IMR-90 (cell line): ENCODE measurements around the gene ZMIZ2. TPM values are rescaled to one million over a fixed set of nuclear protein-coding genes. Genes with fewer than 3 reads are reported as not detected.

ENCODE experiments used
- ATAC-seq: fragments of 200-7000 bp; cut with Tn5 transposase; 2 replicates; pipeline ENCODE4 v1.9.1; 2020; ENCODE audit warnings: low read depth, mild to moderate bottlenecking, moderate library complexity
- BruUV-seq: library from RNA; stranded (reverse); fragments of 400-500 nt; replicated peaks from 2 replicates; lab custom pipeline; 2021; lab: Mats Ljungman, UMichigan
- CTCF ChIA-PET: fragments of 300-600 bp; formaldehyde crosslinking; extraction: SDS; loops from one replicate; lab custom pipeline; 2021; ENCODE audit warnings: antibody characterized with exemption; lab: Yijun Ruan, JAX
- POLR2A ChIA-PET: fragments of 300-600 bp; sonication (Branson Sonifier 250); formaldehyde crosslinking; loops from one replicate; lab custom pipeline; 2022; ENCODE audit warnings: antibody characterized with exemption; ENCODE audit not compliant: unreplicated experiment; lab: Charles Lee
- DNase-seq: peaks from one replicate; pipeline ENCODE4 v3.0.0; 2013
- H2AFZ ChIP-seq: replicated peaks from 2 replicates; pipeline ENCODE3; 2013; ENCODE audit warnings: low read length, mild to moderate bottlenecking; ENCODE audit not compliant: poor library complexity
- H2AK5ac ChIP-seq: 2 replicates; pipeline ENCODE4 v1.6.1; 2013; ENCODE audit warnings: low read depth, low read length, inconsistent platforms
- H2AK9ac ChIP-seq: replicated peaks from 2 replicates; pipeline ENCODE3; 2013; ENCODE audit warnings: mild to moderate bottlenecking, low read depth, low read length, moderate library complexity; ENCODE audit not compliant: poor library complexity
- H2BK120ac ChIP-seq: 2 replicates; pipeline ENCODE4 v1.6.1; 2013; ENCODE audit warnings: low read depth, low read length, inconsistent platforms
- H2BK15ac ChIP-seq: 3 replicates; pipeline ENCODE4 v1.6.1; 2013; ENCODE audit warnings: low read depth, low read length, inconsistent platforms
- H2BK20ac ChIP-seq: 2 replicates; pipeline ENCODE4 v1.6.1; 2013; ENCODE audit warnings: low read depth, mild to moderate bottlenecking, inconsistent platforms, low read length, moderate library complexity
- H2BK5ac ChIP-seq: 2 replicates; pipeline ENCODE4 v1.6.1; 2013; ENCODE audit warnings: mild to moderate bottlenecking, low read depth, low read length, inconsistent platforms; ENCODE audit not compliant: poor library complexity, severe bottlenecking
- H3K14ac ChIP-seq: replicated peaks from 2 replicates; pipeline ENCODE4 v1.6.1; 2013; ENCODE audit warnings: low read depth, low read length, inconsistent platforms
- H3K18ac ChIP-seq: 2 replicates; pipeline ENCODE4 v1.6.1; 2013; ENCODE audit warnings: low read depth, low read length, control low read depth
- H3K23ac ChIP-seq: 2 replicates; pipeline ENCODE4 v1.6.1; 2013; ENCODE audit warnings: low read depth, low read length, inconsistent platforms
- H3K27ac ChIP-seq: 2 replicates; pipeline ENCODE4 v1.5.1; 2013; ENCODE audit warnings: mild to moderate bottlenecking, control low read depth, low read length; ENCODE audit not compliant: insufficient read depth
- H3K27me3 ChIP-seq: 2 replicates; pipeline ENCODE4 v1.6.1; 2013; ENCODE audit warnings: low read length; ENCODE audit not compliant: control insufficient read depth, insufficient read depth
- H3K36me3 ChIP-seq: 2 replicates; pipeline ENCODE4 v1.6.1; 2013; ENCODE audit warnings: low read length, mixed read lengths; ENCODE audit not compliant: control insufficient read depth, insufficient read depth
- H3K4ac ChIP-seq: 2 replicates; pipeline ENCODE4 v1.6.1; 2013; ENCODE audit warnings: low read depth, low read length, inconsistent platforms
- H3K4me1 ChIP-seq: 2 replicates; pipeline ENCODE4 v1.6.1; 2013; ENCODE audit warnings: low read length, mixed read lengths; ENCODE audit not compliant: control insufficient read depth, insufficient read depth
- H3K4me2 ChIP-seq: 2 replicates; pipeline ENCODE4 v1.6.1; 2013; ENCODE audit warnings: low read depth, mild to moderate bottlenecking, control low read depth, low read length, moderate library complexity
- H3K4me3 ChIP-seq: 2 replicates; pipeline ENCODE4 v1.5.1; 2013; ENCODE audit warnings: low read depth, mild to moderate bottlenecking, control low read depth, low read length, moderate library complexity; ENCODE audit not compliant: insufficient read depth
- H3K56ac ChIP-seq: 2 replicates; pipeline ENCODE4 v1.6.1; 2013; ENCODE audit warnings: low read length, inconsistent platforms; ENCODE audit not compliant: insufficient read depth; ENCODE audit errors: extremely low read depth
- H3K79me1 ChIP-seq, 2 experiments: 2 replicates each; pipeline ENCODE4 v1.6.1; 2013; ENCODE audit warnings: low read length in 2 of 2, inconsistent platforms in 1 of 2, low read depth in 1 of 2
- H3K9ac ChIP-seq: 2 replicates; pipeline ENCODE4 v1.6.1; 2013; ENCODE audit warnings: low read depth, low read length, control low read depth
- H3K9me1 ChIP-seq: 2 replicates; pipeline ENCODE4 v1.6.1; 2013; ENCODE audit warnings: low read length, inconsistent platforms; ENCODE audit not compliant: insufficient read depth
- H3K9me3 ChIP-seq: 2 replicates; pipeline ENCODE4 v1.6.1; 2013; ENCODE audit warnings: low read length; ENCODE audit not compliant: control insufficient read depth, insufficient read depth
- H4K20me1 ChIP-seq: 2 replicates; pipeline ENCODE4 v1.6.1; 2013; ENCODE audit warnings: low read length, inconsistent platforms; ENCODE audit not compliant: insufficient read depth
- H4K5ac ChIP-seq: 2 replicates; pipeline ENCODE4 v1.6.1; 2013; ENCODE audit warnings: mild to moderate bottlenecking, low read depth, low read length, control low read depth
- H4K8ac ChIP-seq, 2 experiments: 2 replicates each; pipeline ENCODE4 v1.6.1; 2013; ENCODE audit warnings: low read depth in 2 of 2, low read length in 2 of 2, control low read depth in 1 of 2, inconsistent platforms in 1 of 2
- H4K91ac ChIP-seq: 2 replicates; pipeline ENCODE4 v1.6.1; 2013; ENCODE audit warnings: low read depth, low read length, inconsistent platforms; ENCODE audit not compliant: insufficient read depth
- CEBPB ChIP-seq: IDR thresholded peaks from 2 replicates; pipeline ENCODE4 v1.6.1; 2012; ENCODE audit warnings: low read depth, low read length, improper control_type of control experiment
- CHD1 ChIP-seq: IDR thresholded peaks from 2 replicates; pipeline ENCODE4 v1.6.1; 2012; ENCODE audit warnings: low read depth, low read length, improper control_type of control experiment
- WGBS, 2 experiments: methylation state at CpG; one replicate each; pipeline versions ENCODE4 v1.1.5 to v1.1.7; 2013; ENCODE audit warnings: missing lambda C conversion rate in 2 of 2; ENCODE audit not compliant: insufficient read length in 1 of 2; ENCODE audit errors: extremely low coverage in 2 of 2; 5-methylcytosine and 5-hydroxymethylcytosine counted together
- dilution Hi-C: fragments of 300-500 bp; cut with HindIII; formaldehyde crosslinking; loops from one replicate; pipeline ENCODE4 v1.14.3; 2018; ENCODE audit warnings: low sequenced_read_pairs; ENCODE audit not compliant: unreplicated experiment
- in situ Hi-C: fragments of 300-500 bp; cut with MboI; formaldehyde crosslinking; loops from 3 replicates; pipeline ENCODE4 v1.14.3; 2019; ENCODE audit warnings: low sequenced_read_pairs, inconsistent platforms, mixed read lengths
- intact Hi-C: fragments of 100-400 bp; cut with micrococcal nuclease; formaldehyde crosslinking; loops from 2 replicates; pipeline ENCODE4 v1.10.0; 2022
- polyA plus RNA-seq, 3 experiments: library from polyadenylated mRNA; depleted of rRNA; stranded (reverse); fragments of >200 nt; gene quantifications; 2 replicates each; pipeline ENCODE4 v1.2.3, GENCODE V29; 2012; ENCODE audit warnings: low replicate concordance in 1 of 3
- total RNA-seq: library from RNA; depleted of rRNA; stranded (reverse); fragments of >200 nt; gene quantifications from 2 replicates; pipeline ENCODE4 v1.2.3, GENCODE V29; 2012

The ZMIZ2 gene
- total and polyA plus RNA-seq, 2 of the 4 experiments (the other 2 are of a cell fraction) = 3.0 to 24.0 TPM

DNA sequence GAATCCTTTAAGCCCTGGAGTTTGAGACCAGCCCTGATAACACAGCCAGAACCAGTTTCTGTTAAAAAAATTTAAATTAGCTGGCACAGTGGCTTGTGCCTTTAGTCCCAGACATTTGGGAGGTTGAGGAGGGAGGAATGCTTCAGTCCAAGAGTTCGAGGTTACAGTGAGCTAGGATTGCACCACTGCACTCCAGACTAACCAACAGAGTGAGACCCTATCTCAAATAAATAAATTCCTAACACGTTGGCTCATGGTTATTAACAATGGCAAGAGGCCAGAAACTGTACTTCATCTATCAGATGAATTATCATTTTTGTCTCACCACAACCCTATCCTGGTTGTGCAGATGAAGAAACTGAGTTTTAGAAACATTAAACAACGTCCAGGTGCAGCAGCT is 45.7 kb downstream of the ZMIZ2 start:
- no peak overlapping the region for H3K4me2 ChIP-seq
- H3K4me1 ChIP-seq = peaks cover 5% of the 10 kb centered on the region
- peaks cover 9% of the 10 kb centered on the region; the same call in 1 of the 2 replicates for H3K9me1 ChIP-seq
- ATAC-seq (no peak), DNase-seq (peak; percentile 33)
- H3K36me3 ChIP-seq = peaks cover 3% of the 10 kb centered on the region; the same call in 1 of the 2 replicates
- H3K56ac ChIP-seq = no peak overlapping the region
- dilution Hi-C loops = no loop called here
- H4K5ac ChIP-seq = no peak overlapping the region
- H2AFZ ChIP-seq = no peak overlapping the region
- H3K9me3 ChIP-seq = no peaks in the 10 kb centered on the region
- H3K27ac ChIP-seq = no peak overlapping the region
- no peak overlapping the region for H2BK15ac ChIP-seq
- no peak overlapping the region for H3K23ac ChIP-seq
- no peak overlapping the region for H3K9ac ChIP-seq
- no TSS peak for BruUV-seq
- intact Hi-C loops = no loop called here
- peaks cover 3 to 20% of the 10 kb centered on the region in 2 experiments; a peak in 2 of 4 replicates for H3K79me1 ChIP-seq
- TF ChIP-seq CHD1 = no peak
- TF ChIP-seq CEBPB = 0 out of 2 replicates have a peak, but pooled peaks have one; percentile 29
- H2BK5ac ChIP-seq = peak overlapping the region; percentile 10
- no peak overlapping the region for H3K4me3 ChIP-seq
- H2BK20ac ChIP-seq = no peak overlapping the region
- H4K20me1 ChIP-seq = peaks cover 24% of the 10 kb centered on the region
- in situ Hi-C loops = no loop called here
- H3K4ac ChIP-seq = no peak overlapping the region
- no peak overlapping the region for H3K18ac ChIP-seq
- H3K14ac ChIP-seq = no peak overlapping the region
- CTCF ChIA-PET = no interaction called here
- H2AK9ac ChIP-seq = no peak overlapping the region
- POLR2A ChIA-PET = no interaction called here
- WGBS, 2 experiments = no CpG with 5 or more reads among the region's 3 CpGs
- H4K91ac ChIP-seq = no peak overlapping the region
- H4K8ac ChIP-seq = peak overlapping the region in 1 of 2 experiments; percentile 5; a peak in 1 of 4 replicates
- no peaks in the 10 kb centered on the region for H3K27me3 ChIP-seq
- no peak overlapping the region for H2BK120ac ChIP-seq
- 0 out of 2 replicates have a peak overlapping the region, but pooled peaks have one; percentile 13 for H2AK5ac ChIP-seq
